HG03565 (cell line): ENCODE data around the gene CIC.
A peak's percentile ranks its signal among the peaks of the same experiment; 100 is the strongest.

ENCODE experiments used
- ATAC-seq: cut with Tn5 transposase; IDR thresholded peaks from one replicate; pipeline ENCODE4 v1.9.1; 2021; ENCODE audit warnings: mild to moderate bottlenecking, moderate library complexity; ENCODE audit not compliant: unreplicated experiment

CIC gene

DNA sequence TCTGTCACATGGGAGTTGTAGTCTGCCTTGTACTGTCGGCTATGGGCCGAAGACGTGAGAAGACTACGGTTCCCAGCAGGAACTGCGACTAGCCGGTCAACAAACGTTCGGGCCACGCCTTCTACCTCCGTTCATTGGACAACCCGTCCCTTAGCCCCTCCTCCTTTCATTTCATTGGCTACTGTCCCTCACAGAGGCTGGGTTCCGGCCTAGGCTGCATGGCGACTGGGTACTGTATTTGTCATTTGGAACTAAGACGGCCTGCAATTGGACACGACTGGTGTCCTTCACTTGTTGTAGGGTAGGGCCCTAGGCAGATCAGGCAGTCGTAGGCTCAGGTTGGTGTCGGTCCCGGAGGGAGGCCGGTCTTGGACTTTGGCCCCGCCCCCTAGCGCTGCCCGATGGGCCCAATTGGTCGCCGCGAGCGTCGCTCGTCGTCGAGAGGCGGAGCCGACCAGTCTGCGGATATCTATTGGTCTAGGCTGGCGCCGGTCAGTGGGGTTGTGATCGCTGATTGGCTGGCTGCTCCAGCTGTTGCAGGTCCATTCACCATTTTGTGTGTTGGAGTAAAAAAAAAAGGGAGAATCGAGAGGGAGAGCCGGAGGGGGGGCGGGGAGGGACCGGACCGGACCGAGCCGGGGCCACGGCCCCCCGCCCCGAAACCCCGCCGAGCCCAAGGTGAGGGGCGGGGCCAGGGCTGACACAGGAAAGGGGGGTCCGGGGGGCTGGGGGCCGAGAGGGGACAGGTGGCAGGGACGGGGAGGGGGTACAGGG lies at the start of gene CIC:
Gene CIC, plus strand, starts transcription at position 549 of the 774 bp plus-strand sequence. CDS start 2,532 bp downstream, outside the sequence.
- ATAC-seq: peak; percentile 65

DNA sequence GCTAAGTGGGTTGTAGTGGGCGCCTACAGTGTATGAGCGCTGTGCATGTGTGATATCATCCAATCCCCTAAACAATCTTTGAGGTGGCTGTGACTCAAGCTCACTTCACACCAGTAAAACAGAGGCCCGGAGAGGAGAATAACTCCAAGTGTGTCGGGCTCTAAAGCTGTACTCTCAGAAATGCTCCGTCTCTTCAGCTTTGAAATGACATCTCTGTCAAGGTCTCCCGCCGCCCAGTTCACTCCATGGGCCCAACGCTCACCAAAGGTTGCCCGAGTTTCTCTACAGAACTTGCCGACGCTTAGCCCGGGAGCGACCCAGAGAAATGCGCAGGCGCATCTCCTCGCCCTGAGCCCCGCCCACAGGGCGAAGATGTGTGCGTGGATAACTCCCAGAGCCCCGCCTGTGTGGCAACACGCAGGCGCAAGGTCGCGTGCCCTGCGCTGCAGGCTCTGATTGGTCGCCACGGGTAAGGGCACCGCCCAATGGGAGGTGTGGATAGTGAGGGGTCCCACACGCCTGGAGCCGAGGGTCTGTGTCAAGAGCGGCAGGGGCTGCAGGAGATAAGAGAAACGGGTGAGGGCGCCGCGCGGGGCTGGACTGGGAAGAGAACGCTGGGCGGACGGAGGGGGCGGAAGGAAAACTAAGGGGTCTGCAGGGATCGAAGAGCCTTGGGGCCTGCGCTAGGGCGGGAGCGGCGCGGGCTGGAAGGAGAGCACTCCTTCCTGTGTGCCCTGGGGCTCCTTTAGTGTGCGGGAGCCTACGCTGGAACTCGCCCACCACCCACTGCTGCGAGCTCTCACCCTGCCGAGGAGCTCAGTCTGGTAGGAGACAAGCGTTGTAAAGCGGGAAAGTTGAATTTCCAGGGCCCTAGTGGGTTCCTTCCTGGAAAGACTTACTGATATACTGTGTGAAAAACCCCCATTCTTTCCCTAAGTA lies 49.0 kb upstream of the CIC start, which contains the start of gene ZNF526:
Gene ZNF526, plus strand, starts transcription at position 501 of the 939 bp plus-strand sequence. CDS start 4,092 bp downstream, outside the sequence.
- peak; percentile 68 for ATAC-seq

DNA sequence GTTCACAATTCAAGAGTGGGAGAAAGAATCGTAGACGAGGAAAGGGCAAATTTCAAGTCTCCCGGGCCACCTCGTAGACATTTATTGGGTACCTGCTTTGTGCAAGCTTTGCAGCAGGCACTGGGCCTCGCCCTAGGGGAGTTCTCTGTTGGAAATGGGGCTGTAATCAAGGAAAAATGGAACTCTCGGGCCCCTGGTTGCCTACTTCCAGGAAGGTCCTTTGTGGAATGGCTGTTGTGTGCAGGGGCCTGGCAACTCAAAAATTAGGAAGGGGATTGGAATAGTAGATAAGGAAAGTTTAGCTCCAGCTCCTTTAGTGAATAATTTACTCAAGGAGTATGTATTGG lies 48.3 kb upstream of the CIC start:
- no peak for ATAC-seq

DNA sequence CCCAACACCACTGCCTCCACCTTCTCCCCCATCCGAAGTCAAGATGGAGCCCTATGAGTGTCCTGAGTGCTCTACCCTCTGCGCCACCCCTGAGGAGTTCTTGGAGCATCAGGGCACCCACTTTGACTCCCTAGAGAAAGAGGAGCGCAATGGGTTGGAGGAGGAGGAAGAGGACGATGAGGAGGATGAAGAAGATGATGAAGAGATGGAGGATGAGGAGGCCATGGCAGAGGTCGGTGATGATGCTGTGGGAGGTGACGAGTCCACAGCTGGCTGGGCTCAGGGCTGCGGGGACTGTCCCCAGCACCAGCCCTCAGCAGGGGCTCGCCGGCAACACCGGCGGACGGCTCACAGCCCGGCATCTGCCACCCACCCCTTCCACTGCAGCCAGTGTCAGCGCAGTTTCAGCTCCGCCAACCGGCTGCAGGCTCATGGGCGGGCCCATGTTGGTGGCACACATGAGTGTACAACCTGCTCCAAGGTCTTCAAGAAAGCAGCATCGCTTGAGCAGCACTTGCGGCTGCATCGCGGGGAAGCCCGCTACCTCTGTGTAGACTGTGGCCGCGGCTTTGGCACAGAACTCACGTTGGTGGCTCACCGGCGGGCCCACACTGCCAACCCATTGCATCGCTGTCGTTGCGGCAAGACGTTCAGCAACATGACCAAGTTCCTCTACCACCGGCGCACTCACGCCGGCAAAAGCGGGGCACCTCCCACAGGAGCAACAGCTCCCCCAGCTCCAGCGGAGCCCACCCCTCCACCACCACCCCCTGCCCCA lies 43.9 kb upstream of the CIC start:
- no peak for ATAC-seq

DNA sequence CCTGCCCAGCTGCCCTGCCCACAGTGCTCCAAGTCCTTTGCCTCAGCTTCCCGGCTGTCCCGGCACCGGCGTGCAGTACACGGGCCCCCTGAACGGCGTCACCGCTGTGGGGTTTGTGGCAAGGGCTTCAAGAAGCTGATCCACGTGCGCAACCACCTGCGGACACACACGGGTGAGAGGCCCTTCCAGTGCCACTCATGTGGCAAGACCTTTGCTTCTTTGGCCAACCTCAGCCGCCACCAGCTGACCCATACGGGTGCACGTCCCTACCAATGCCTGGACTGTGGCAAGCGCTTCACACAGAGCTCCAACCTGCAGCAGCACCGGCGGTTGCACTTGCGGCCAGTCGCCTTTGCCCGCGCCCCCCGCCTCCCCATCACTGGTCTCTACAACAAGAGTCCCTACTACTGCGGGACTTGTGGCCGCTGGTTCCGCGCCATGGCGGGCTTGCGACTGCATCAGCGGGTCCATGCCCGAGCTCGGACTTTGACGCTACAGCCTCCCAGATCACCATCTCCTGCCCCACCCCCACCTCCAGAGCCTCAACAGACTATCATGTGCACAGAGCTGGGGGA lies 43.2 kb upstream of the CIC start:
- ATAC-seq: no peak

DNA sequence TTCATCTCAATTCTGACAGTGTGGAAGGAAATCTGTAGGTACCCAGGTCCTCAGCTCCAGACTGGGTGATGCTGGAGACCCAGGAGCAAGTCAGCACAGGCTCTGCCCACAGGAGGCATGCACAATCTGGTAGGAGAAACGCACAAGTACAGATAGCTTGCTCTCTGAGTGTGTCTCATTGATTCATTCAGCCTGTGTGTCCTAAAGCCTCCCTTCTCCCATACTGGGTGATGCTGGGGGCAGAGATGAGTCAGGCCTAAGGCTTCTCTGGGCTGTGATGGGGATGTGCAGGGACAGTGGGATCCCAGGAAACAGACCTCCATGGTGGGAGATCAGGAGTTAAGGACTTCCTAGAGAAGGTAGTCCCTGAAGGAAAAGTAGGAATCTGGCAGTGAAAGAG lies 42.2 kb upstream of the CIC start:
- ATAC-seq: no peak

DNA sequence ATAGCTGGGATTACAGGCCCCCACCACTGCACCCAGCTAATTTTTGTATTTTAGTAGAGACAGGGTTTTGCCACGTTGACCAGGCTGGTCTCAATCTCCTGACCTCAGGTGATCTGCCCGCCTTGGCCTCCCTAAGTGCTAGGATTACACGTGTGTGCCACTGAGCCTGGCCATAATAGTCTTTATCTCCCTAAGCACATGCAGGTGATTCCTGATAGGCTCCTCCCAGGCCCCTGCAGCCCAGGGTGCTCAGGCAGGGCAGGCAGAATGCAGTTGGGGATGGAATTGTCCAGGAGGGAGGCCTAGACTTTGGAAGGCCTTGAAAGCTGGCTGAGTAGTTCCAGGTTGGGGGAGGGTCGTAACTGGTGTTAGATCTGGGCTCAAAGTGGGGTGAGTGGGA lies 40.4 kb upstream of the CIC start:
- ATAC-seq: no peak

DNA sequence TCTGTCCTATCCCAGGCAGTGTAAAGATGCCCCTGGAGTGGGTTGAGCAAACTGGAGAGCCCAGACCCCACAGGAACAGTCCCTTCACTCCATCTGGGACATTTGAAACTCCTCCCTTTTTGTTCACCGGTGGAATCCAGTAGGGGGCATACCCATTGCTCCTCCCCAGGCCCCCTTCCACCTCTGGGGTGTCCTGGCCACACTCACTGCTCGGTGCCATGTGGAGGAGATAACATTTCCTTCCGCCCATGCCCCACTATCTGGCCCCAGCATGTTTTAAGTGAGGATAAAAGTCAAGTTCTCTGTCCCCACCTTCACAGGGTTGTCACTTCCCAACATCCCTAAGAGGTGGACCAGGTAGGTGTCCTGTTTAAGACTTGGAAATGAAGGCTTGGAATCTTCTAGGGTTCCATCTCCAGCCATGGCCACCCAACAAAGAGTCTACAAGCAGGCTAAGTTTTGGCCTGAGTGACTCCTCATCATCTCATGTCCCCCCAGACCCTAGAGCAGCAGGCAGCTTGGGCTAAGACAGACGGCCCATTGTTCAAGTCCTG lies 39.7 kb upstream of the CIC start:
- ATAC-seq: no peak

DNA sequence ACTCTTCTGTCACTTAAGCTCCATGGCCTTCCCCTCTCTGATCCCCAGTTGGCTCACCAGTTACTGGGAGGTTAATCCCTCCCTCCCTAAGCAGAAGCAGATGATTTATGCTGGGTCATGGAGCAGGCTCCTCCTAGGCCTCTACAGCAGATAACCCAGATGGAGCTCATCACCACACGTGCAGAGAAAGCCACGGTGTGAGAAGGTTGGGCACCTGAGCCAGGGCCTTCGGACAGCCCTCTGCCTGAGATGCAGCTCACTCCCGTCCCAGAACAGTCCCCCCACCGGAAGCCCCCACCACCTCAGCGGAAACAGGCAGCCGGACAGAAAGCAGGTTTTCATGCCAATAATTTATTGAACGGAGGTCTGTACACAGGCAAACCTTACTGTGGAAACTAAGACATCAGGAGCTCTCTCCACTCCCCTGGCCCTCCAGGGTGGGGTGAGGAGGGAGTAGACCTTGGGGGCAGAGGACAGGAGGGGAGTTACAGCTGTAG lies 39.1 kb upstream of the CIC start:
- ATAC-seq: no peak

DNA sequence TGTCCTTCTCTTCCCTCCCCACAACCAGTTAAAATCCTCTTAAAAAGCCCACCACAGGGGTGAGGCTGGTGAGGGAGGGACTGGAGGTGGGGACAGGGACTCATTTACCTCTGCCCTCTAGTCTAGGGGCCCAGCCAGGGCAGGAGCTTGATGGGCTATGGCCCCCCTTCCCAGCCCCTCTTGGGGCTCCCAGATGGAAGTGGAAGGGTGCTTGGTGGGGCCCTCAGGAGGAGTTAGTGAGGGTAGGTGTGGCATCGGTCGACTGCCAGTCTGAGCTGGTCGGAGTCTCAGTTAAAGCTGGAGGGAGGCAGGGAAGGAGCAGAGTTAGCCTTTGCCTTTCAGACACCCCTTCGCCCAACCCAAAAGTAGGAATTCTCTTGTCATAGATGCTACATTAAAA lies 38.5 kb upstream of the CIC start:
- no peak for ATAC-seq

DNA sequence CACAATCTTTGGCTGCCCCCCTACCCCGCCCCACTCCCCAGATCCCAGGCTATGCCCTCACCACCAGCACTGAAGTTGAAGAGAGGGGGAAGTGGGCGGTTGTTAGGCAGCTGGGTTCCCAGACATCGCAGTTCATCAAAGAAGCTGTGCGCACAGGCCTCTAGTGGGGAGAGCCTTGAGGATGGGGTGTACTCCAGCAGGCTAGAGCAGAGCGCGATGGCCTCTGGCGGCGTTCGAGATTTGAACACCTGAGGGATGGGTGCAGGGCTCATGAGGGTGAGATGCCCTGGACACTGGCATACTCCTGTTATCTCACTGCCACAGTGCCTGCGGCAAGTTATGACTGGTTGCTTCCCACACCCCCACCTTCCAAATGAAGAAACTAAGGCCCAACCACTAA lies 36.6 kb upstream of the CIC start:
- no peak for ATAC-seq

DNA sequence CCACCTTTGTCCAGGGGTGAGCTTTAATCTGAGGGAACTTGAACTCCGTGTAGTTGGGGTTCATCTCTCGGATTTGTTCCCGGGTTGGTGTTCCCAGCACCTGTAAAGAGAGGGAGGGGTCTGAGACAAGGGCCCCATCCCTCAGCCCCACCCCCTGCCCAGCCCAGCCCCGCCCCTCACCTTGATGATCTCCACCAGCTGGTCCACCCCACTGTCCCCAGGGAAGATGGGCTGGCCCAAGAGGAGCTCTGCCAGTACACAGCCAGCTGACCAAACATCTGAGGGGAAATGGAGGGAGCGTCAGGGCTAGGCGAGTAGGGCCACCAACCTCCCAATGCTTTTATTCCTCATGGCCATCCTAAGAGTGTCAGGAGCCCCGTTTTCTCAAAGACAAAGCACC lies 35.9 kb upstream of the CIC start:
- no peak for ATAC-seq

DNA sequence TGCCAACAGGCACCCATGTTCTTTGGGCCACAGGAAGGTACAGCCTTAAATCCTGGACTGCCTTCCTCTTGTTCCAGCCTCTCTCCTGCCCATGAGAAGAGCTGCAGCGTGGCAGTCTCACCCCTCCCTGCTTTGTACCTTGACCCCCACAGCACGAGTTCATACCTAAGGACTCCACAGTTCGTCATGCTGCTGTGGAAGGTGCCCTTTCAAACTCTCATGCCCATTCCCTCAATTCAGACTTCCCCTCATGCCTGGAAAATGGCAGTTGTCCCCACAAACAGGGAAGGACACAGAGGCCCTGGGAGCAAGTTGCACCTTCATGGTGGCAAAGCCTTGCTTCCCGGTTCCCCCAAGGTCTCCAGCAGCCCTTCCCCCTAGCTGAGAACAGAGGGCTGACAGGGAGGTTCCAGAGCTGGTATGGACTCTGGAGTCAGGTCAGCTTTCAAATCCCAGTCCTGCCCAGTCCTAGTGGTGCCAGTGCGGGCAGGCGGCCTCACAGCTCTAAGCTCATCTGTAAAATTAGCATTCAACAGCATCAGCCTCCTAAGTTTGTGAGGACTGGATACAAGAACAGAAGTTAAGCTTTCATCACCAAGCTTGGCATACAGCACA lies 35.3 kb upstream of the CIC start:
- no peak for ATAC-seq

DNA sequence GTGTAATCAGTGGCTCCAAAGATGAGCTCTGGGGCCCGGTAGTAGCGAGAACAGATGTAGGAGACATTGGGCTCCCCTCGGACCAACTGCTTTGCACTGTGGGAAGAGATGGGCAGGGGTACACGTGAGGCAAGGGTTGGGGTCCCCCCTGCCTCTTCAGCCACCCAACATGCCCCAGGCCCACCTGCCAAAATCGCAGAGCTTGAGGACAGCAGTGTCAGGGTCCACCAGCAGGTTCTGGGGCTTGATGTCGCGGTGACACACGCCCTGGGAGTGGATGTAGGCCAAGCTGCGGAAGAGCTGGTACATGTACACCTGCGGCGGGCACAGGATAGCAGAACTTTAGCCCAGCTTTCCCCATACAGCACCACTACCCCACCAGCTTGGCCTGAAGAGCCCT lies 34.7 kb upstream of the CIC start:
- ATAC-seq: no peak

DNA sequence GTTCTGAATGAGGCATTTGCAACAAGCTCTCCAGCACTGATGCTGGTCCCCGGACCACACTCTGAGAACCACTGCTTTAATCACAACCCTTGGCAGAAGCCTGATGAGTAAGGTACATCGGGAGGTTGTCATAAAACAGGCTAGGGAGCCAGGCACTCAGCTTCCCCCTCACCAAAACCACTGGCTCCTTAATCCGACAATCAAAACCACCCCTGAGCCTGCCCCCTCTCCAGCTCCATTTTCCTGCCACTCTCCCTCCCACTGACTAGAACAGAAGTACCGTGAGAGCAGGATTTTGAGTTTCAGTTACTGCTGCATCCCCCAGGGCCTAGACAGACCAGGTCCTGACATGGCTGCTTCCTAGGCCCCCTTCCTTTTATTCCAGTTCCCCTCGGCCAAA lies 33.9 kb upstream of the CIC start:
- no peak for ATAC-seq

DNA sequence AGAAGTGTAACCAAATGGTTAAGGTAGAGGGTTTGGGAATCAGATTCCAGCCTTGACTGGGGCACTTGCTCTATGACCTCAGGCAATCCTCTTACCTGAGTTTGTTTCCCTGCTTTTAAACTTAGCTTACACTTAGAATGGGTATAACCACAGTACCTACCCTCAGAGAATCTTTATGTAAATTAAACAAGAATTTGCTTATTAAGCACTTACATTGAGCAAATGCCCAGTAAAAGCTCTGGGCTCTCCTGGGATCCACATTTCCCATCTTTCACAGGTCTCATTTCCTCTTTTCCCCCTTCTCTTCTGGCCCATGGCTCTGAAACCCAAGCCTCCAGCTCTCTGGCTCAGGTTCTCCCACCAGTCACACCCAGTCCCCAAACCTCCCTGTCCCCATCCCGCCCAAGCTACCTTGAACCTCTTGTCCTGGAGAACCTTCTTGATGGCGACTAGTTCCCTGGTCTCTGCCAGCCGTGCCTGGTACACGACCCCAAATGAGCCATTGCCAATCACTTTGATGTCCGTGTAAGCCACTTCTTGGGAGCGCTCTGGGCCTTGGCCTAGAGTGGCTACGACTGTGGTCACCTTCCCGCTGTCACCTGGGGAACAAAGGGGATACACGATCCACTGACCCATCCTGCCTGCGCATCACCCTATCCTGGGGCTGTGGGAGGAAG lies 29.4 kb upstream of the CIC start:
- ATAC-seq: no peak

DNA sequence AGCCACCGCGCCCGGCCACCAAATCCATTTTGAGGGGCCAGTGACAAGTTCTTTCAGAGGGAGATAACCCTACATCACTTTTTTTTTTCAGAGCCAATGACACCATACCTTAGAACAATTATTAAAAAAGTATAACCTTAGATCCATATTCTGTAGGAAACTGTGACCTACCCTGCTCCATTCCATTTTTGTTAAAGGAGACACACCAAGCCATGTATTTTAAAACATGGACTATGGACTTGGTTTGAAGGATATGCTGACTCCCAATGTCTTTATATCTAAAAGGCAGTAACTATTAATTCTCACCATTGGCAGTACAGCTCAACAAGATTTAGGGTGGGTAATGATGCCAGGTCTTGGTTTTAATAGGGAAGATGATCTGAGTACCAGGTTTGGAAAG lies 27.8 kb upstream of the CIC start:
- no peak for ATAC-seq

DNA sequence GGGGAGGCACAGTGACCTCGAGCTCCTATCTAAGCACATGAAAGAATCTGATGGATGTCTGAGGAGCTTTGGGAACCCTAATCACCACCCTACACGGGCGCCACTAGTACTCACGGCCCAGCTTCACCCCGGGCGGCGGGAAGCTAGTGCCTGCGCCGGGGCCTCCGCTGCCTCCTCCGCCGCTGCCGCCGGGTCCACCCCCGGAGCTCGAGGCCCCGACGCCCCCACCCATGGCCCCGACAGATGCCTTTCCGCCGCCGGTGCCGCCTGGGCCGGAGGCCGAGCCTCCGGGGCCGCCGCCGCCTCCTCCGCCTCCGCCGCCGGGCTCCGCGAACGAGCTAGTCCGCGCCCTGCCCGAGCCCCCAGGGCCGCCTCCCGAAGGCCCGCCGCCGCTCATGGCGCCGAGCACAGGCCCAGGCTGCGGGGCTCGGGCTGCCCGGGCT lies 27.0 kb upstream of the CIC start:
- peak; percentile 1 for ATAC-seq
